ENCODE results near the gene VCX3A. TPM values are rescaled to one million over a fixed set of nuclear protein-coding genes. Genes with fewer than 3 reads are reported as not detected.

The VCX3A gene
- total and polyA plus RNA-seq, 2 of the 4 experiments (the other 2 are of a cell fraction): not detected

DNA sequence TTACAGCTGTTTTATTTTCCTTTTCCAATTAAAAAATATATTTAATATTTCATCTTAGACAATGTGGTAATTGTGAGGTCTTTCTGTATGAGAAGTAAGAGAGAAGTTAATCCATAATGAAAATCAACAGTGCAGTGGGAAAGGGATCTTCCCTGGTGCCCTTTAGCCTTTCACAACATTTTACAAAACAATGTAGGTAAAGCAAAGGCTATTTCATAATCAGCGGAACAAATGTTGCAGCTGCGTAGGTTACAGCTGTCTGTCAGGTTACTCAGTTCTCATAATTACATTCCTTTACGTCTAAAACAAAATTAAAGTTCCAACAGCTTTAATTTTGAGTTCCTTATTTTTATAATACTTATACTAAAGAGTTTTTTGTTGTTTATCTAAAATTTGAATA, 22.8 kb upstream of the VCX3A start:
- Histone ChIP-seq H4K8ac (ENCODE audit: low read depth in 2 of 2, low read length in 2 of 2) (no peak overlapping the region), H2BK15ac (ENCODE audit: low read depth, low read length) (no peak overlapping the region), H3K4ac (ENCODE audit: low read depth, low read length) (no peak overlapping the region), H3K9ac (ENCODE audit: low read depth, low read length) (no peak overlapping the region), H2AFZ (replicated peaks; ENCODE audit: low read length, poor library complexity) (no peak overlapping the region), H2AK5ac (ENCODE audit: low read depth, low read length) (no peak overlapping the region), H3K18ac (ENCODE audit: low read depth, low read length) (no peak overlapping the region), H3K56ac (ENCODE audit: extremely low read depth, insufficient read depth, low read length) (no peak overlapping the region), H4K20me1 (ENCODE audit: insufficient read depth, low read length) (no peaks in the 10 kb centered on the region), H3K4me2 (ENCODE audit: low read depth, low read length) (no peak overlapping the region), H3K23ac (ENCODE audit: low read depth, low read length) (no peak overlapping the region), H3K79me1 (ENCODE audit: low read depth in 1 of 2, low read length in 2 of 2) (no peaks in the 10 kb centered on the region), H3K27me3 (ENCODE audit: control insufficient read depth, insufficient read depth, low read length) (no peaks in the 10 kb centered on the region), H2AK9ac (replicated peaks; ENCODE audit: low read depth, low read length, poor library complexity) (no peak overlapping the region), H3K27ac (ENCODE audit: insufficient read depth, low read length) (no peak overlapping the region), H4K91ac (ENCODE audit: insufficient read depth, low read depth, low read length) (no peak overlapping the region), H3K36me3 (ENCODE audit: control insufficient read depth, insufficient read depth, low read length) (no peaks in the 10 kb centered on the region), H3K4me3 (ENCODE audit: insufficient read depth, low read depth, low read length) (no peak overlapping the region), H3K14ac (replicated peaks; ENCODE audit: low read depth, low read length) (no peak overlapping the region), H3K4me1 (ENCODE audit: control insufficient read depth, insufficient read depth, low read length) (no peaks in the 10 kb centered on the region), H2BK5ac (ENCODE audit: low read depth, low read length, poor library complexity, severe bottlenecking) (no peak overlapping the region), H2BK120ac (ENCODE audit: low read depth, low read length) (no peak overlapping the region), H4K5ac (ENCODE audit: low read depth, low read length) (no peak overlapping the region), H2BK20ac (ENCODE audit: low read depth, low read length) (no peak overlapping the region), H3K9me3 (ENCODE audit: control insufficient read depth, insufficient read depth, low read length) (peaks cover 4% of the 10 kb centered on the region; the same call in 1 of the 2 replicates), H3K9me1 (ENCODE audit: insufficient read depth, low read length) (no peaks in the 10 kb centered on the region)
- intact Hi-C loops (cut with micrococcal nuclease): no loop called here
- ATAC-seq (ENCODE audit: low read depth) (no peak), DNase-seq (no peak)
- ChIA-PET CTCF (no interaction called here), POLR2A (ENCODE audit: unreplicated experiment) (no interaction called here)
- no TSS peak for BruUV-seq (replicated peaks)
- dilution Hi-C loops (cut with HindIII; ENCODE audit: low sequenced_read_pairs, unreplicated experiment): no loop called here
- no CpG with 5 or more reads among the region's 3 CpGs for WGBS, 2 experiments (ENCODE audit: extremely low coverage in 2 of 2, insufficient read length in 1 of 2)
- TF ChIP-seq RCOR1 (IDR thresholded peaks at IDR 0.05; ENCODE audit: insufficient replicate concordance, low read length) (no peak), NFE2L2 (IDR thresholded peaks at IDR 0.05; ENCODE audit: low read depth, low read length) (no peak)
- in situ Hi-C loops (cut with MboI; ENCODE audit: low sequenced_read_pairs): no loop called here
